Stimulated activated CD8-positive, alpha-beta memory T cell treated with anti-CD3 and anti-CD28 coated beads, Interleukin-12 subunit alpha, Interleukin-12 subunit beta, amount 100 ng/mL, for 24 hours (primary cell): ENCODE data around the gene XPO6.
"Not testable (repeated sequence)": the region's sequence is repeated elsewhere in the genome, so short reads cannot be mapped to it uniquely, and the experiment has no call there.

Experiments used
- DNase-seq: peaks from one replicate; pipeline ENCODE4 v3.0.0-alpha.2; 2020; ENCODE audit errors: extremely low read depth

The XPO6 gene

GRCh38 chr16:28115866-28116265 is 95.9 kb downstream of the XPO6 start:
- not testable (repeated sequence) for DNase-seq

DNA sequence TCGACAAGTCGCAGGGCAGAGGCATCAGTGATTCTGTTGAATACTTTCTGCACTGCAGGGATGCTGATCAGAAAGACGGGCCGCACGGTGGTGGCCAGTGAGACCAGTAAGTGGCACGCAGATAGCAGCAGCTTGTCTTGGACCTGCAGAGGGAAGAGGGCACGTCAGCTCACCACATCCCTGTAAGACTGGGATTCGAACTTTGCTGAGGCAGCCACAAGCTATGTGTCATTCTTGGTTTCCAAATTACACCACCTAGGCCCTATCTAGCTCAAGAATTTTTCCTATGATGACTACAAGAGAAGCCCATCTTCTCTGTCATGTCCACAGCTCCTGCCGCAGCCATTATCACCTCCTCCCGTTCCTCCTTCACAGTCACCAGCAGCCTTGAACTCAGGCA is 98.9 kb downstream of the XPO6 start:
- DNase-seq = no peak

GRCh38 chr16:28110977-28111376 is 100.8 kb downstream of the XPO6 start:
- no peak for DNase-seq

GRCh38 chr16:28110479-28110878 is 101.3 kb downstream of the XPO6 start:
- DNase-seq = no peak

DNA sequence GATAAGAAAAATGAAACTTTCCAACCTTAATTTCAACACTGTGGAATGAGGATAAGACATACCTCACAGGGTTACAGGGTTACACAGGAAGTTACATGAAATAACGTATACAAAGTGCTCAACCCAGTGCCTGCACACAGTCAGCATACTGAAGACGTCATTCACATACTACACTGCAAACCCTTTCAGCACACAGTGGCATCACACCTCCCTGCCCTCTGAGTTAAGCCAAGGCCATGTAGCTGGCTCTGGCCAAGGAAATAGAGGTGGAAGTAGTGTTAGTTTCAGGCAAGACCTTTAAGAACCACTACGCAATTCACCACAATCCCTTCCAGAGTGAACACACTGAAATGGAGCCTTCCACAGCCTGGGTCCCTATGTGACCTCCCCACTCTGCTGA is 101.7 kb downstream of the XPO6 start:
- no peak for DNase-seq

- no peak for DNase-seq
Measured at GRCh38 chr16:28108590-28109247, 103.0 kb downstream of the XPO6 start.

- DNase-seq = no peak
Measured at GRCh38 chr16:28107232-28107631, 104.5 kb downstream of the XPO6 start.

DNA sequence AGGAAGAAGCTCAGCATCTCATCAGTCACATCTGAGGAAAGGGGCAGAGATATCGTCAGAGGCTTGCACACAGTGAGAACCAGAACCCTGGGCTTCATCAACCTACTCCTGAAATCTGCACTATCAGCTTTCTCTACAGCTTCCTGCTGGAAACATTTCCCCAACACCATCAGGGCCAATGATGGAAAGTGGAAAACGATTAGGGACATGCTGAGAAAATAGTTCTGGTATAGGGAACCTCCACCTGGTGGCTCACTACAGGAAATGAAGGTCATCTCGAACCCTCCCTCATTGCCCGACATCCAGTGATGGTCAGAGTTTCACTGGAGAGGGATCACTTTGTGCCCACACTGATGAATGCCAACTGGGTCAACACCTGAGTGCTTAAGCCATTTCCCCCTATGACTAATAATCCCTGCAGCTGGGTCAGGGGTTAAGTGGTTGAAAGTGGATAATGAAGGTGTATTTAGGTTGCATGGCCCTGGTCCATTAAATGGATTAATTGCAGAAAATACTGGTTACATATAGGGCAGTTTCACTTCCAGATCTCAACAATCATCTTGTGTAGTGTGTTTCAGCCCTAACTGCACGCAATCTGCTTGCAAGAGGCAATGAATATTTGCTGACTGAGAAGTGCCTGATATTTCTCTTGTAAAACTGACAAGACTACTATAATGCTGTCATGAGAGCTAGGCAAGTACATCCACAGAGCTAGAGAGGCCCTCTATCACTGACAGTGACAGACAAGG is 105.1 kb downstream of the XPO6 start:
- no peak for DNase-seq

- DNase-seq = no peak
Measured at GRCh38 chr16:28105954-28106353, 105.8 kb downstream of the XPO6 start.

DNA sequence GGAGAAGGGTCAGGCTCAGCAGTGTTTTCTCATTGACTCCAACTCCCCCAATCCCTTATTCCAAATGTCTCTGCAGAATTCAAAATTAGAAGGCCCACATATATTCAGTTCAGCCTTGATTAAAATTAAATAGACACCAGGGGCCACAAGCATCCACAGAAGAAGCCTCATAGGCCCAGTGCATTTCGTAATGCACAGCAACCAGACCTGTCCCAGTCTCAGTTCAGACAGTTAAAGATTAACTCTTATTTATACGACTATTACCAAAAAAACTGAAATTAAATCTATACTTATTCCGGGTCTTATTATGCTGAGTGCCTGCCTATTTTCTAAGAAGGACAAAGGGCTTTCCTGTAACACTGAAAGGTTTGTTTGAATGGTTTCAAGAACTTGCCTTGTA is 106.5 kb downstream of the XPO6 start:
- DNase-seq = no peak

GRCh38 chr16:28104404-28104803 is 107.4 kb downstream of the XPO6 start:
- no peak for DNase-seq

DNA sequence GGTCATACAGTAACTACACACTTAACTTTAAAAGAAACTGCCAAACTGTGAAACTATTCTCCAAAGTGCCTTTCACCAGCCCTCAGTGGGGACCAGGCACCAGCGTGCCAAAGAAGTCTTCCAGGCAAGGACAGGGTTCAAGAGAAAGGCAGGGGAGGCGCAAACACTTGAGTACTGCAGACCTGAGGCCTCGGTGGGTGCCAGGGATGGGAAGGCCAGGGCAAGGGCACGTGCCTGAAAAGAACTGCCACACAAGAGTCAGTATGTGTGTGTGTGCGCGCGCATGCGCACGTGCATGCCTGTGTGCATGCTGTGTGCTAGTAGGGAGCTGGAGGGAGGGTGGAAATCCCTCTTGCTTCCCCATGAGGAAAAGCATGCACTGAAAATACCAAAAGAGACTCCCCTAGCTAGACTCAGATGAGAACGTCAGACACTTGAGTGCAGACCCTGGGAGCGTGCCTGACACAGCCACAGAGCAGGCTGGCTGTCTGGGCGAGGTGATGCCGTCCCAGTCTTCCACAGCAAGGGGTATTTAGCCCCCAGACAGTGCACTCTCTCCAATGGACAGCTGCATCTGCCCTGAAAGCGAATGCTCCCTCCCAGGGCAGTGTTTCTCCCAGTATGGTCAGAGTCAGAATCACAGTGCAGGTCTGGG is 108.1 kb downstream of the XPO6 start:
- DNase-seq = no peak

DNA sequence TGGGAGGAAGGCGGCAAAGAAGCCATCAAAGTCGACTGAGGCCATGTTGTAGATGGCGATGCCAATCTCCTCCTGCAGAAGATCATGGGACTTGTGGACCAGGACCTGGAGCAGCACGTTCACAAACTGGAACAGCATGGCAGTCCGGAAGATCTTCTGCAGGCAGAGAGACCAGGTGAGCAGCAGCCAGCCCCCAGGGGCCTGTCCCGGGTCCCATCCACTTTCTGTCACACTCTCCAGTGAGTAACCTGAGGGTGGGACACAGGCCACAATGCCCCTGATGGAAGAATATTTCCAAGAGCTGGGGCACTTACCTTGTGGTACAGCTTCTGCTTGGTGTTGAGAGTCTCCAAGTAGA is 110.3 kb downstream of the XPO6 start:
- no peak for DNase-seq

DNA sequence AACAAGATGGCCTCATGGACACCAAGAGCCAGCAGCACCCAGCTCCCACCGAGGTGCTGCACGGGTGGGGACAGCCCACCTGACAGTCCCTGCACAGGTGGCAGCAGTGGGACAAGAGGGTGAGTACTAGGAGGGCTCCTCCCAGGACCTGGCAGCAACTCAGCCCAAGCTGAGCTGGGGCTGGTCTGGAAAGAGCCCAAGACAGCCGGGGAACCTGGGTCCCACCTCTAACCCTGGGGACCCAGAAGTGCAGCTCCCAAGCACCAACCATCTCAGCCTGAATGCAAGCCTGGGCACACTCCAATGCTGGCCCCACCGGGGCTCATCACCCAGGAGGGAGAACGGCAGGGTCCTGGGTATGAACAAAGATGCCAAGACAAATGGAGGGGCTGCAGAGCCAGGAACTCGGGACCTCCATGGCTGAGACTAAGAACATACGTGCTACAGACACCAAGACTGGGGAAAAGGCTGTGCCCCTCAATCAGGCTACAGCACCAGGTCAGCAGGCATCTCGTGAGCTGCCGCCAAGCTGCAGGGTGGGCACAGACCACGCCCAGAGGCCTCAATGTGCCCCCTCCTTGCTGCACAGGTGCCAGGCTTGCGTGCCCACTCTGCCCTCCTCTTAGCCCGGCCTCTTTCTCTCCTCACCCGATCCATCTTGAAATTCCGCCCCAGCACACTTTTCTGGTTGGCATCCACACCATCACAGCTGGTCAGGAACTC is 110.8 kb downstream of the XPO6 start:
- no peak for DNase-seq

GRCh38 chr16:28098959-28099945 is 112.5 kb downstream of the XPO6 start:
- no peak for DNase-seq

- no peak for DNase-seq
Measured at GRCh38 chr16:28098171-28098958, 113.4 kb downstream of the XPO6 start.

GRCh38 chr16:28096983-28097899 is 114.5 kb downstream of the XPO6 start:
- DNase-seq = no peak

DNA sequence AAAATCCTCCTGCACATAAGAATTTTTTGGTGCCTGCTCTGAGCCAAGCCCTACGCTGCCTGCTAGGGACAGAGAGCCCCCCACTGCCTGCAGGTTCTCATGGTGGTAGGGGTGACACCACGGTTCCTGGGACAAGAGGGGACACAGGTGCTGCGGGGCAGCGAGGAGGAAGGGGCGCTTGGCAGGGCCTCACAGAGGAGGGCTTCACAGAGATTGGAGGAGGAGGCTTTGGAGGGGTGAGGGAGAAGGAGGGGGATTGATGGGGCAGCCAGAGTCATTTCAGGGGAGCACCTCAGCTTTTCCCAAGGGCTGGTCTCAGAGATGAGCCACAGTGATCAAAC is 118.4 kb downstream of the XPO6 start:
- no peak for DNase-seq

DNA sequence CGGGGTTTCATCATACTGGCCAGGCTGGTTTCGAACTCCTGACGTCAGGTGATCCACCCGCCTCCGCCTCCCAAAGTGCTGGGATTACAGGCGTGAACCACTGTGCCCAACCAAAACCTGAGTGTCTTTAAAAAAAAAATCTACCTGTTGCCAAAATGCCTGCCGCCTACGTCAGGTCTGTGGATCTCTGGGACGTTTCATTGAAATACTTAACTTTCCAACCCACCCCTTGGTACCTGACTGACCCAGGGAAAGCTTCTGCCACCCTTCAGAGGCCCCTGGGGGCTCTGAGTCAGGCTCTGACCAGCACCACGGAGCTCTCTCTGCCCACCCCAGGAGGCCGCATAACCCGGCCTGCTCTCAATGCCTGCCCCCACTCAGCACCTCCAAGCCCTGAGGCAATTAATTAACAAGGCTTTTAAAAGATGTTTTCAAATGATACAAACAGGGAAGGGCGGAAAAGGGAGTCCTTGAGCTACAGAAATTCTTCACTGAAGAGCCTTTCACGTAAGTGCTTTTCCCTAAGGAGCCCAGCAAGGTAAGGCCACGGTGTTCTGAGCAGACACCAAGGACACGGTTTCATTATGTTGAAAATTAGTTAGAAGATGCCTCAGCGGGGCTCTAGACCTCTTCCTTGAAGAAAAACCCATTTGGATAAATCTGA is 118.9 kb downstream of the XPO6 start:
- no peak for DNase-seq
